SK-N-SH treated with all-trans-retinoic acid at 6 μM for 48 hours (cell line): ENCODE measurements around the gene SMO.
A peak's percentile ranks its signal among the peaks of the same experiment; 100 is the strongest.
"Not testable (repeated sequence)": the region's sequence is repeated elsewhere in the genome, so short reads cannot be mapped to it uniquely, and the experiment has no call there.

Experiments used
- ATAC-seq: fragments of 200-7000 bp; cut with Tn5 transposase; 3 replicates; pipeline ENCODE4 v1.9.1; 2020; ENCODE audit warnings: mild to moderate bottlenecking, moderate library complexity
- CSDC2 ChIP-seq: fragments of 250-450 bp; sonication (Bioruptor Pico); IDR thresholded peaks from 2 replicates; pipeline ENCODE4 v1.5.0; 2020; ENCODE audit warnings: mild to moderate bottlenecking, moderate library complexity
- GLIS3 ChIP-seq: fragments of 250-450 bp; sonication (Bioruptor Pico); IDR thresholded peaks from 2 replicates; pipeline ENCODE4 v1.5.0; 2020; ENCODE audit warnings: mild to moderate bottlenecking, moderate library complexity
- ISL1 ChIP-seq: fragments of 250-450 bp; sonication (Bioruptor Pico); IDR thresholded peaks from 2 replicates; pipeline ENCODE4 v2.1.2; 2022; ENCODE audit warnings: mild to moderate bottlenecking, moderate library complexity
- OSR1 ChIP-seq: fragments of 250-450 bp; sonication (Bioruptor Pico); IDR thresholded peaks from 2 replicates; pipeline ENCODE4 v1.8.0; 2022; ENCODE audit warnings: moderate library complexity, mild to moderate bottlenecking, inconsistent platforms
- PPARA ChIP-seq: fragments of 250-450 bp; sonication (Bioruptor Pico); IDR thresholded peaks from 2 replicates; pipeline ENCODE4 v1.5.0; 2020; ENCODE audit warnings: mild to moderate bottlenecking, borderline replicate concordance
- RARB ChIP-seq: fragments of 250-450 bp; sonication (Bioruptor Pico); IDR thresholded peaks from 2 replicates; pipeline ENCODE4 v1.8.0; 2021; ENCODE audit warnings: mild to moderate bottlenecking, moderate library complexity
- SNAI2 ChIP-seq: fragments of 250-450 bp; sonication (Bioruptor Pico); IDR thresholded peaks from 2 replicates; pipeline ENCODE4 v1.5.0; 2020; ENCODE audit warnings: mild to moderate bottlenecking, moderate library complexity
- ZC3H10 ChIP-seq: fragments of 250-450 bp; sonication (Bioruptor Pico); IDR thresholded peaks from 2 replicates; pipeline ENCODE4 v1.5.1; 2021; ENCODE audit warnings: mild to moderate bottlenecking, moderate library complexity
- ZFP30 ChIP-seq: fragments of 450-650 bp; formaldehyde crosslinking; IDR thresholded peaks from 2 replicates; pipeline ENCODE4 v1.5.0; 2022; ENCODE audit warnings: mild to moderate bottlenecking, moderate library complexity
- ZNF565 ChIP-seq: fragments of 450-650 bp; formaldehyde crosslinking; conservative IDR thresholded peaks from 2 replicates; pipeline ENCODE4 v1.5.0; 2020; ENCODE audit warnings: low read depth, mild to moderate bottlenecking, moderate library complexity
- ZNF70 ChIP-seq: fragments of 450-650 bp; formaldehyde crosslinking; IDR thresholded peaks from 2 replicates; pipeline ENCODE4 v1.5.0; 2020; ENCODE audit warnings: mild to moderate bottlenecking, moderate library complexity
- ZNF8 ChIP-seq: fragments of 450-650 bp; formaldehyde crosslinking; IDR thresholded peaks from 2 replicates; pipeline ENCODE4 v1.5.0; 2020; ENCODE audit warnings: mild to moderate bottlenecking, moderate library complexity
- TF ChIP-seq, protein P1 (sequence below): fragments of 250-450 bp; sonication (Bioruptor Pico); IDR thresholded peaks from 2 replicates; pipeline ENCODE4 v1.5.1; 2020; ENCODE audit warnings: low read depth, mild to moderate bottlenecking, moderate library complexity
- TF ChIP-seq, protein P2 (sequence below): fragments of 250-450 bp; sonication (Bioruptor Pico); IDR thresholded peaks from 2 replicates; pipeline ENCODE4 v1.5.0; 2020; ENCODE audit warnings: mild to moderate bottlenecking, moderate library complexity
- TF ChIP-seq, protein P3 (sequence below): fragments of 250-450 bp; sonication (Bioruptor Pico); IDR thresholded peaks from 2 replicates; pipeline ENCODE4 v1.5.1; 2021; ENCODE audit warnings: mild to moderate bottlenecking, moderate library complexity

Gene SMO

DNA sequence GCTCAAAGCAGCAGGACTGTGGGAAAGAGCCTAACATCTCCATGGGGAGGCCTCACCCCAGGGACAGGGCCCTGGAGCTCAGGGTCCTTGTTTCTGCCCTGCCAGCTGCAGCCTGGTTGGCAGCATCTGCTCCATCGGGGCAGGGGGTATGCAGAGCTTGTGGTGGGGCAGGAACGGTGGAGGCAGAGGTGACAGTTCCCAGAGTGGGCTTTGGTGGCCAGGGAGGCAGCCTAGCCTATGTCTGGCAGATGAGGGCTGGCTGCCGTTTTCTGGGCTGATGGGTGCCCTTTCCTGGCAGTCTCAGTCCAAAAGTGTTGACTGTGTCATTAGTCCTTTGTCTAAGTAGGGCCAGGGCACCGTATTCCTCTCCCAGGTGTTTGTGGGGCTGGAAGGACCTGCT, 24.2 kb downstream of the SMO start (continued):
- TF ChIP-seq SNAI2 (CRISPR knock-in tag) = no peak
- no peak for TF ChIP-seq ZC3H10
- TF ChIP-seq RARB (CRISPR knock-in tag) = no peak
- TF ChIP-seq OSR1 (CRISPR knock-in tag) = no peak

DNA sequence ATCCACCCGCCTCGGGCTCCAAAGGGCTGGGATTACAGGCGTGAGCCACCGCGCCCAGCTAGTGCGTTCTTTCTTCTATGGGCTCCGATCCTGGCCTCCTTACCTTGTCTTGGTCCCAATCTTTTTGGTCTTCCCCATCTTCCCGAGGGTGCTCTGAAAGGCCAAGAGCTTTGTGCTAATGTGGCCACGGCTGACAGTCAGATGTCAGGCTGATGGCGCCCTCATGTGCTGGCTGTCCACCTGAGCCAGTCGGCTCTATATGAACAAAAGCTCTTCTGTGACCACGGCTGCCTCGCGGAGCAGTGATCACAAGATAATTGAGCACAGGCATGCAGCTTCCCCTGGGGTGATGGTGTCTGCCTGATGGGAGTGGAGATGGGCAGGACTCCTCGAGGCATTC, 25.4 kb downstream of the SMO start:
- ATAC-seq = no peak
- TF ChIP-seq, protein P1, sequence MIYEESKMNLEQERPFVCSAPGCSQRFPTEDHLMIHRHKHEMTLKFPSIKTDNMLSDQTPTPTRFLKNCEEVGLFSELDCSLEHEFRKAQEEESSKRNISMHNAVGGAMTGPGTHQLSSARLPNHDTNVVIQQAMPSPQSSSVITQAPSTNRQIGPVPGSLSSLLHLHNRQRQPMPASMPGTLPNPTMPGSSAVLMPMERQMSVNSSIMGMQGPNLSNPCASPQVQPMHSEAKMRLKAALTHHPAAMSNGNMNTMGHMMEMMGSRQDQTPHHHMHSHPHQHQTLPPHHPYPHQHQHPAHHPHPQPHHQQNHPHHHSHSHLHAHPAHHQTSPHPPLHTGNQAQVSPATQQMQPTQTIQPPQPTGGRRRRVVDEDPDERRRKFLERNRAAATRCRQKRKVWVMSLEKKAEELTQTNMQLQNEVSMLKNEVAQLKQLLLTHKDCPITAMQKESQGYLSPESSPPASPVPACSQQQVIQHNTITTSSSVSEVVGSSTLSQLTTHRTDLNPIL = no peak
- TF ChIP-seq, protein P2, sequence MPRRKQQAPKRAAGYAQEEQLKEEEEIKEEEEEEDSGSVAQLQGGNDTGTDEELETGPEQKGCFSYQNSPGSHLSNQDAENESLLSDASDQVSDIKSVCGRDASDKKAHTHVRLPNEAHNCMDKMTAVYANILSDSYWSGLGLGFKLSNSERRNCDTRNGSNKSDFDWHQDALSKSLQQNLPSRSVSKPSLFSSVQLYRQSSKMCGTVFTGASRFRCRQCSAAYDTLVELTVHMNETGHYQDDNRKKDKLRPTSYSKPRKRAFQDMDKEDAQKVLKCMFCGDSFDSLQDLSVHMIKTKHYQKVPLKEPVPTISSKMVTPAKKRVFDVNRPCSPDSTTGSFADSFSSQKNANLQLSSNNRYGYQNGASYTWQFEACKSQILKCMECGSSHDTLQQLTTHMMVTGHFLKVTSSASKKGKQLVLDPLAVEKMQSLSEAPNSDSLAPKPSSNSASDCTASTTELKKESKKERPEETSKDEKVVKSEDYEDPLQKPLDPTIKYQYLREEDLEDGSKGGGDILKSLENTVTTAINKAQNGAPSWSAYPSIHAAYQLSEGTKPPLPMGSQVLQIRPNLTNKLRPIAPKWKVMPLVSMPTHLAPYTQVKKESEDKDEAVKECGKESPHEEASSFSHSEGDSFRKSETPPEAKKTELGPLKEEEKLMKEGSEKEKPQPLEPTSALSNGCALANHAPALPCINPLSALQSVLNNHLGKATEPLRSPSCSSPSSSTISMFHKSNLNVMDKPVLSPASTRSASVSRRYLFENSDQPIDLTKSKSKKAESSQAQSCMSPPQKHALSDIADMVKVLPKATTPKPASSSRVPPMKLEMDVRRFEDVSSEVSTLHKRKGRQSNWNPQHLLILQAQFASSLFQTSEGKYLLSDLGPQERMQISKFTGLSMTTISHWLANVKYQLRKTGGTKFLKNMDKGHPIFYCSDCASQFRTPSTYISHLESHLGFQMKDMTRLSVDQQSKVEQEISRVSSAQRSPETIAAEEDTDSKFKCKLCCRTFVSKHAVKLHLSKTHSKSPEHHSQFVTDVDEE (CRISPR knock-in tag) = 0 out of 2 replicates have a peak, but pooled peaks have one; percentile 44

DNA sequence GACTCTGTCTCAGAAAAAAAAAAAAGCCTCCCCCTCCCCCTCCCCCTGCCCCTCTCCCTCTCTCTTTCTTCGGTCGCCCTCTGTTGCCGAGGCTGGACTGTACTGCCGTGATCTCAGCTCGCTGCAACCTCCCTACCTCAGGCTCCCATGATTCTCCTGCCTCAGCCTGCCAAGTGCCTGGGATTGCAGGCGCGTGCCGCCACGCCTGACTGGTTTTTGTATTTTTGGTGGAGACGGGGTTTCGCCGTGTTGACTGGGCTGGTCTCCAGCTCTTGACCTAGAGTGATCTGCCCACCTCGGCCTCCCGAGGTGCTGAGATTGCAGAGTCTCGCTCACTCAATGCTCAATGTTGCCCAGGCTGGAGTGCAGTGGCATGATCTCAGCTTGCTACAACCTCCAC, 27.3 kb downstream of the SMO start:
- ATAC-seq = not testable (repeated sequence)

DNA sequence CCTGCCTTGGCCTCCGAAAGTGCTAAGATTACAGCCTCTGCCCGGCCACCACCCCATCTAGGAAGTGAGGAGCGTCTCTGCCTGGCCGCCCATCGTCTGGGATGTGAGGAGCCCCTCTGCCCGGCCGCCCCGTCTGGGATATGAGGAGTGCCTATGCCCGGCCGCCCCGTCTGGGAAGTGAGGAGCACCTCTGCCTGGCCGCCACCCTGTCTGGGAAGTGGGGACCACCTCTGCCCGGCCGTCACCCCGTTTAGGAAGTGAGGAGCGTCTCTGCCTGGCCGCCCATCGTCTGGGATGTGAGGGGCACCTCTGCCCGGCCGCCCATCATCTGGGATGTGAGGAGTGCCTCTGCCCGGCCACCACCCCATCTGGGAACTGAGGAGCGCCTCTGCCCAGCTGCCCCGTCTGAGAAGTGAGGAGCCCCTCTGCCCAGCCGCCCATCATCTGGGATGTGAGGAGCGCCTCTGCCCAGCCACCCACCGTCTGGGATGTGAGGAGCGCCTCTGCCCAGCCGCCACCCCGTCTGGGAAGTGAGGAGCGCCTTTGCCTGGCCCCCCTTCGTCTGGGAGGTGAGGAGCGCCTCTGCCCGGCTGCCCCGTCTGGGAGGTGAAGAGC, 27.8 kb downstream of the SMO start:
- not testable (repeated sequence) for ATAC-seq

DNA sequence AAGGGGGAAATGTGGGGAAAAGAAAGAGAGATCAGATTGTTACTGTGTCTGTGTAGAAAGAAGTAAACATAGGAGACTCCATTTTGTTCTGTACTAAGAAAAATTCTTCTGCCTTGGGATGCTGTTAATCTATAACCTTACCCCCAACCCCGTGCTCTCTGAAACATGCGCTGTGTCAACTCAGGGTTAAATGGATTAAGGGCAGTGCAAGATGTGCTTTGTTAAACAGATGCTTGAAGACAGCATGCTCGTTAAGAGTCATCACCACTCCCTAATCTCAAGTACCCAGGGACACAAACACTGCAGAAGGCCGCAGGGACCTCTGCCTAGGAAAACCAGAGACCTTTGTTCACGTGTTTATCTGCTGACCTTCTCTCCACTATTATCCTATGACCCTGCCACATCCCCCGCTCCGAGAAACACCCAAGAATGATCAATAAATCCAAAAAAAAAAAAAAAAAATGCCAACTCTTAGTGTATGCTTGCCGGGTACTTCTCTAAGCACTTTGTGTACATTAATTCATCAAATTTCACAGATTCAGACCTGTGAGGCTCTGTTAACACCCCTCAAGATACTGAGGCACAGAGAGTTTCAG, 28.5 kb downstream of the SMO start:
- not testable (repeated sequence) for ATAC-seq

DNA sequence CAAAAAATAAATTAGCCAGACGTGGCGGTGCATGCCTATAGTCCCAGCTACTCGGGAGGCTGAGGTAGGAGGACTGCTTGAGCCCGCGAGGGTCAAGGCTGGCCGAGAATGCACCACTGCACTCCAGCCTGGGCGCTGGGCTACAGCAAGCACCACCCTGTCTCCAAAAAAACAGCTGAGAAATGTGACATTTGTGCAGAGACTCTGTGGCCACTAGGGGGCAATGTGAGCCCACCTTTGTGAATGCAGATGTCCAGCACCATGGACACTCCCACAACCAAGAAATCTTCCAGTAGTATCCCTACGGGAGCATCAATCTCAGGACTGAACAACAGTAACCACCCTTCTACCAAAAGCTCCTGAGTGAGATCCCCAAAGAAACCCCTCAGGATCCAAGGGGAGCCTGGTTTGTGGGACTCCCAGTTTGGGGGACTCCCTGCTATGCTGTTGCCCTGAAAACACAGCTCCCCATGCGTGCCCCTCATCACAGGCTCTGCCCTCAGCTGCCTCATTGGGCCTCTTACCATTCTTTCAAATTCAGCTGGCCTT, 30.2 kb downstream of the SMO start:
- no peak for TF ChIP-seq SNAI2 (CRISPR knock-in tag)
- ATAC-seq = peak; percentile 98

DNA sequence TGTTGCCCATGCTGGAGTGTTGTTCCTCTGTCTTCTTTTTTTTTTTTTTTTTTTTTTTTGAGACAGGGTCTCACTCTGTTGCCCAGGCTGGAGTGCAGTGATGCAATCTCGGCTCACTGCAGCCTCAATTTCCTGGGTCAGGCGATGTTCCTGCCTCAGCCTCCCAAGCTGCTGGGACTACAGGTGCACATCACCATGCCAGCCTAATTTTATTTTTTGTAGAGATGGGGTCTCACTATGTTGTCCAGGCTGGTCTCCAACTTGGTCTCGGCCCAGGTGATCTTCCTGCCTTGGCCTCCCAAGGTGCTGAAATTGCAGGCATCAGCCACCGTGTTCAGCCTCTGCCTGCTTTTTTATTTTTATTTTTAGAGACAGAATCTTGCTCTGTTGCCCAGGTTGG, 30.7 kb downstream of the SMO start:
- not testable (repeated sequence) for ATAC-seq

DNA sequence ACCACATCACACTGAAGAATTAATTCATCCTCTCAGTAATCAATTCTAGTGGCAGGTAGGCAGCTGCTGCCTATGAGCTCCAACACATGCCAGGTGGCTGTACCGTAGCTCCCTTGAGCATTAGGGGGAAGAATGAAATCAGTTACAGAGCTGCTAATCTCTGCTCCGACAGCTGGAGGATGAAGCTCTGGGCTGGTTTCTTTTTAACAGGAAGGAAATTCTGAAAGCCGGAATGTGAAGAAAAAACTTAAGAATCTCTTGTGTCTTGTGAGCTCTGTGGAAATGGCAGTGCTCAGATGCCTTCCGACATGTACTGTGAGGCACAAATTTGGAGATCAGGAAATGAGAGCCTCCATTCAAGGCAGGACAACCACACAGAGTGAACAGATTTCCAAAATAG, 33.6 kb downstream of the SMO start:
- no peak for ATAC-seq
- TF ChIP-seq, protein P3, sequence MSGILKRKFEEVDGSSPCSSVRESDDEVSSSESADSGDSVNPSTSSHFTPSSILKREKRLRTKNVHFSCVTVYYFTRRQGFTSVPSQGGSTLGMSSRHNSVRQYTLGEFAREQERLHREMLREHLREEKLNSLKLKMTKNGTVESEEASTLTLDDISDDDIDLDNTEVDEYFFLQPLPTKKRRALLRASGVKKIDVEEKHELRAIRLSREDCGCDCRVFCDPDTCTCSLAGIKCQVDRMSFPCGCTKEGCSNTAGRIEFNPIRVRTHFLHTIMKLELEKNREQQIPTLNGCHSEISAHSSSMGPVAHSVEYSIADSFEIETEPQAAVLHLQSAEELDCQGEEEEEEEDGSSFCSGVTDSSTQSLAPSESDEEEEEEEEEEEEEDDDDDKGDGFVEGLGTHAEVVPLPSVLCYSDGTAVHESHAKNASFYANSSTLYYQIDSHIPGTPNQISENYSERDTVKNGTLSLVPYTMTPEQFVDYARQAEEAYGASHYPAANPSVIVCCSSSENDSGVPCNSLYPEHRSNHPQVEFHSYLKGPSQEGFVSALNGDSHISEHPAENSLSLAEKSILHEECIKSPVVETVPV (CRISPR knock-in tag) = no peak
- TF ChIP-seq, protein P2 (CRISPR knock-in tag) = no peak
- TF ChIP-seq GLIS3 (no peak), SNAI2 (CRISPR knock-in tag) (no peak), PPARA (no peak), ZNF70 (CRISPR knock-in tag) (no peak), ISL1 (CRISPR knock-in tag) (no peak), ZC3H10 (no peak), CSDC2 (no peak), ZFP30 (no peak), OSR1 (CRISPR knock-in tag) (no peak), ZNF8 (CRISPR knock-in tag) (no peak), ZNF565 (CRISPR knock-in tag) (no peak)
- TF ChIP-seq, all 23 proteins: peak for 0
